Activated naive CD4-positive, alpha-beta T cell treated with anti-CD3 and anti-CD28 coated beads for 36 hours (primary cell): Measurements from ENCODE around the gene RABGAP1L. TPM values are rescaled to one million over a fixed set of nuclear protein-coding genes. Genes with fewer than 3 reads are reported as not detected.
"Not testable (repeated sequence)": the region's sequence is repeated elsewhere in the genome, so short reads cannot be mapped to it uniquely, and the experiment has no call there.

ENCODE experiments used
- CTCF ChIA-PET: fragments of 350-600 bp; sonication (Branson Sonifier 250); formaldehyde crosslinking; loops from one replicate; lab custom pipeline; 2021; ENCODE audit warnings: antibody characterized with exemption; lab: Charles Lee
- DNase-seq: peaks from one replicate; pipeline ENCODE4 v3.0.0-alpha.2; 2020
- H3K27ac Mint-ChIP-seq: one replicate; pipeline ENCODE4 v1.8.0; 2021; ENCODE audit warnings: mild to moderate bottlenecking, mixed read lengths
- H3K27me3 Mint-ChIP-seq: one replicate; pipeline ENCODE4 v1.8.0; 2021; ENCODE audit warnings: low read depth, mixed read lengths
- H3K36me3 Mint-ChIP-seq: one replicate; pipeline ENCODE4 v1.8.0; 2021; ENCODE audit warnings: low read depth, mixed read lengths
- H3K4me1 Mint-ChIP-seq: one replicate; pipeline ENCODE4 v1.8.0; 2021; ENCODE audit warnings: low read depth, mixed read lengths
- H3K4me3 Mint-ChIP-seq: one replicate; pipeline ENCODE4 v1.8.0; 2021; ENCODE audit warnings: mild to moderate bottlenecking, moderate library complexity, mixed read lengths
- H3K9me3 Mint-ChIP-seq: one replicate; pipeline ENCODE4 v1.8.0; 2021; ENCODE audit warnings: mixed read lengths
- intact Hi-C: fragments of 100-400 bp; cut with micrococcal nuclease; formaldehyde crosslinking; loops from one replicate; pipeline ENCODE4 v1.15.1; 2023
- total RNA-seq, 2 experiments: library from RNA; stranded (reverse); gene quantifications; one replicate each; pipeline ENCODE4 v1.2.3, GENCODE V29; 2021

The RABGAP1L gene
- total RNA-seq, 2 experiments from 2014 or later = 16.6 TPM

DNA sequence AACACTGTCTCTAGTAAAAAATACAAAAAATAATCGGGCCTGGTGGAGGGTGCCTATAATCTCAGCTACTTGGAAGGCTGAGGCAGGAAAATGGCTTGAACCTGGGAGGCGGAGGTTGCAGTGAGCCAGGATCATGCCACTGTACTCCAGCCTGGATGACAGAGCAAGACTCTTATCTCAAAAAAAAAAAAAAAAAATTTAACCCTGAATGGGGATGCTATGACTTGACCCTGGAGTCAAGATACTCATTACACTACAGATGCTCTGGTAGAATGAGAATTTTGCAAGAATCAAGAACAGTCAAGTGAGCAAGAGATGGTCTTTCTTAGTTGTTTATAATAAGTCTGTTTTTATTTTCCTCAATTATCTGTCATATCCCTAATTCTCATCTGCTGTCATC is 542.2 kb downstream of the RABGAP1L start:
- DNase-seq = no peak
- CTCF ChIA-PET = no interaction called here
- Mint-ChIP-seq H3K4me3 (no peak overlapping the region), H3K36me3 (peaks cover 10% of the 10 kb centered on the region), H3K27me3 (no peaks in the 10 kb centered on the region), H3K27ac (no peak overlapping the region), H3K9me3 (no peaks in the 10 kb centered on the region), H3K4me1 (no peaks in the 10 kb centered on the region)
- intact Hi-C loops = no loop called here

DNA sequence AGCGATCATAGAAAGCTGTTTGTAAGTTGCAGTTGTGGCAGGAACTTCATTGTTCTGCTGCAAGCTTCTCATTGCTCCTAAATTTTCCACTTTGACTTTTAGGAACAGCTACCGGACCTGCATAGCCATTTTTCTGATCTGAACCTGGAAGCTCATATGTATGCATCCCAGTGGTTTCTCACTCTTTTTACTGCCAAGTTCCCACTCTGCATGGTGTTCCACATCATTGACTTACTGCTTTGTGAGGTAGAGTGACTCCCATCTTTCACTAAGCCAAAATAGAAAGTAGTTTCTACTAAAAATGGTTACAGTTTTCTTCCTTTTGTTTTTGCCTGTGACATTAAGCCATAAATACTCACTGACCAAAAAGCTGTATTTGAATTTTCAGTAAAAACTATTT is 542.7 kb downstream of the RABGAP1L start:
- Mint-ChIP-seq H3K27me3 (no peaks in the 10 kb centered on the region), H3K4me1 (no peaks in the 10 kb centered on the region), H3K4me3 (no peak overlapping the region), H3K9me3 (no peaks in the 10 kb centered on the region), H3K27ac (no peak overlapping the region), H3K36me3 (peaks cover 14% of the 10 kb centered on the region)
- CTCF ChIA-PET = no interaction called here
- intact Hi-C loops = no loop called here
- DNase-seq = no peak

DNA sequence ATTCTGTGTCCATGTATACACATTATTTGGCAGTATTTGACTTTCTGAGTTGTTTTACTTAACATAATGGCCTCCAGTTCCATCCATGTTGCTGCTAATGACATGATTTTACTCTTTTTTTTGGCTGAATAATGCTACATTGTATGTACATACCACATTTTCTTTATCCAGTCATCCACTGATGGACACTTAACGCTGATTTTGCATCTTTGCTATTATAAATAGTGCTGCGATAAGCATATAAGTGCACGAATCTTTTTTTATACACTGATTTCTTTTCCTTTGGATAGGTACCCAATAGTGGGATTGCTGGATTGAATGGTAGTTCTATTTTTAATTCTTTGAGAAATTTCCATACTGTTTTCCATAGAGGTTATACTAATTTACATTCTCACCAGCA is 544.0 kb downstream of the RABGAP1L start:
- Mint-ChIP-seq H3K9me3 (peaks cover 2% of the 10 kb centered on the region), H3K4me1 (no peaks in the 10 kb centered on the region), H3K27ac (no peak overlapping the region), H3K36me3 (peaks cover 24% of the 10 kb centered on the region), H3K4me3 (no peak overlapping the region), H3K27me3 (no peaks in the 10 kb centered on the region)
- CTCF ChIA-PET = no interaction called here
- intact Hi-C loops = no loop called here
- DNase-seq = no peak

DNA sequence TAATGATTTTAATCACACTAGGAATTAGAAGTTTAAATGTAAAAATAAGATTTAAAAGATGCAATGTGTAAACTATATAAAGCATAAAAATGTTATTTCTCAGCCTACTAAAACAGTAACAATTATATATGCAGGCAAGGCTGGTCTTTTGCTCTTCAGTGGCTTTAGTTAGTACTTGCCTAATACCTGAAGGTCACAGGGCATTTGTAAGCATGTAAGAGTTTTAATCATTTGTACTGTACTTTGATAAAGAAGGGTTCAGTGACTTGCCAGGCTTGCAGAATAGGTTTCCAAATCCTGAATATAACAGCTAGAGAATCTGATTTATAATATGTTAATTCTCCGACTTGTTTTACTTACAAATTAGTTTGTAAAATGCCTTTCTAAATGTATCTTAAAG is 545.0 kb downstream of the RABGAP1L start:
- CTCF ChIA-PET = no interaction called here
- no peaks in the 10 kb centered on the region for H3K27me3 Mint-ChIP-seq
- H3K9me3 Mint-ChIP-seq = peaks cover 6% of the 10 kb centered on the region
- H3K36me3 Mint-ChIP-seq = peaks cover 27% of the 10 kb centered on the region
- no peak overlapping the region for H3K4me3 Mint-ChIP-seq
- intact Hi-C loops = no loop called here
- no peak for DNase-seq
- H3K27ac Mint-ChIP-seq = no peak overlapping the region
- no peaks in the 10 kb centered on the region for H3K4me1 Mint-ChIP-seq

DNA sequence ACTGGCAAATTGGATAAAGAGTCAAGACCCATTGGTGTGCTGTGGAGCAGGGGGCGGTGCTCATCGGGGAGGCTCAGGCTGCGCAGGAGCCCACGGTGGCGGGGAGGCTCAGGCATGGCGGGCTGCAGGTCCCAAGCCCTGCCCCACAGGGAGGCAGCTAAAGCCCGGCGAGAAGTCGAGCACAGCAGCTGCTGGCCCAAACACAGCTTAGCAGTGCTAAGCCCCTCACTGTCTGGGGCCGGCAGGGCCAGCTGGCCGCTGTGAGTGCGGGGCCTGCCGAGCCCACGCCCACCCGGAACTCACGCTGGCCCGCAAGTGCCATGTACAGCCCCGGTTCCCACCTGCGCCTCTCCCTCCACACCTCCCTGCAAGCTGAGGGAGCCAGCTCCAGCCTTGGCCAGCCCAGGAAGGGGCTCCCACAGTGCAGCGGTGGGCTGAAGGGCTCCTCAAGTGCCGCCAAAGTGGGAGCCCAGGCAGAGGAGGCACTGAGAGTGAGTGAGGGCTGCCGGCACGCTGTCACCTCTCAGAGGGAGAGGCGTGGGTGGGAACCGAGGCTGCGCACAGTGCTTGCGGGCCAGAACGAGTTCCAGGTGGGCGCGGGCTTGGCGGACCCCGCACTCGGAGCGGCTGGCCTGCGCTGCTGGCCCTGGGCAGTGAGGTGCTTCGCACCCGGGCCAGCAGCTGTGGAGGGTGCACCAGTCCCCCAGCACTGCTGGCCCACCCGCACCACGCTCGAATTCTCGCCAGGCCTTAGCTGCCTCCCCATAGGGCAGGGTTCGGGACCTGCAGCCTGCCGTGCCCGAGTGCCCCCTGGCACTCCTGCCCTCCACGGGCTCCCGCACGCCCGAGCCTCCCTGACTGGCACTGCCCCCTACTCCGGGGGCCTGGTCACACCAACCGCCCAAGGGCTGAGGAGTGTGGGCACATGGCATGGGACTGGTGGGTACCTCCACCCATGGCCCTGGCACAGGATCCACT is 551.8 kb downstream of the RABGAP1L start:
- Mint-ChIP-seq H3K4me1 (no peaks in the 10 kb centered on the region), H3K27me3 (no peaks in the 10 kb centered on the region), H3K36me3 (peaks cover 23% of the 10 kb centered on the region), H3K27ac (no peak overlapping the region), H3K9me3 (peaks cover 8% of the 10 kb centered on the region), H3K4me3 (no peak overlapping the region)
- CTCF ChIA-PET = interaction anchor here (0.6 kb wide), 1 partner anchor 68 kb away, joined by 3 read pairs; no protein-coding TSS in a partner anchor
- intact Hi-C loops = no loop called here
- no peak for DNase-seq

DNA sequence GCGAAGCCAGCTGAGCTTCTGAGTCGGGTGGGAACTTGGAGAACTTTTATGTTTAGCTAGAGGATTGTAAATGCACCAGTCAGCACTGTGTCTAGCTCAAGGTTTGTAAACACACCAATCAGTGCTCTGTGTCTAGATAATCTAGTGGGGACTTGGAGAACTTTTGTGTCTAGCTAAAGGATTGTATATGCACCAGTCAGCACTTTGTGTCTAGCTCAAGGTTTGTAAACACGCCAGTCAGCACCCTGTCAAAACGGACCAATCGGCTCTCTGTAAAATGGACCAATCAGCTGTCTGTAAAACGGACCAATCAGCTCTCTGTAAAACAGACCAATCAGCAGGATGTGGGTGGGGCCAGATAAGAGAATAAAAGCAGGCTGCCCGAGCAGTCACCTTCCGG is 552.5 kb downstream of the RABGAP1L start:
- H3K27ac Mint-ChIP-seq, H3K4me3 Mint-ChIP-seq, H3K9me3 Mint-ChIP-seq, intact Hi-C loops, H3K4me1 Mint-ChIP-seq, H3K27me3 Mint-ChIP-seq, DNase-seq: not testable (repeated sequence)
- CTCF ChIA-PET = interaction anchor here (0.6 kb wide), 1 partner anchor 69 kb away, joined by 3 read pairs; no protein-coding TSS in a partner anchor
- peaks cover 19% of the 10 kb centered on the region for H3K36me3 Mint-ChIP-seq

DNA sequence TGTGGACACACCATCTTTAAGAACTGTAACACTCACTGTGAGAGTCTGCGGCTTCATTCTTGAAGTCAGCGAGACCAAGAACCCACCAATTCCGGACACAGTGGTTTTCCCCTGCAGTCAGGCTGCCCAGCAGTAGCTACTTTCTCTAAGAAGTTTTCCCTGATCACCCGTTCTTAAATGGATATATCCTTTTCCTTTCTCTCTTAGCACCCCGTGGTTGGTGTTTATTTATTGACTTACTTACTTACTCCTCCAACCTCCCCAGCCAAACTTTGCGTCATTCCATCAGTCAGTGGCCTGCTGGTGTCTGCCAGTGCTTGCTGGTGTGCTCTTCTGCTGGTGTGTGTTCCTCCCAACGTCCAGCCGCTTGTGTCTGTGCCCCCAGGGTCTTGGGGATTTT is 553.2 kb downstream of the RABGAP1L start:
- Mint-ChIP-seq H3K4me1 (no peaks in the 10 kb centered on the region), H3K36me3 (peaks cover 15% of the 10 kb centered on the region), H3K4me3 (no peak overlapping the region), H3K27me3 (no peaks in the 10 kb centered on the region), H3K27ac (no peak overlapping the region), H3K9me3 (peaks cover 8% of the 10 kb centered on the region)
- CTCF ChIA-PET = no interaction called here
- DNase-seq = no peak
- intact Hi-C loops = no loop called here

DNA sequence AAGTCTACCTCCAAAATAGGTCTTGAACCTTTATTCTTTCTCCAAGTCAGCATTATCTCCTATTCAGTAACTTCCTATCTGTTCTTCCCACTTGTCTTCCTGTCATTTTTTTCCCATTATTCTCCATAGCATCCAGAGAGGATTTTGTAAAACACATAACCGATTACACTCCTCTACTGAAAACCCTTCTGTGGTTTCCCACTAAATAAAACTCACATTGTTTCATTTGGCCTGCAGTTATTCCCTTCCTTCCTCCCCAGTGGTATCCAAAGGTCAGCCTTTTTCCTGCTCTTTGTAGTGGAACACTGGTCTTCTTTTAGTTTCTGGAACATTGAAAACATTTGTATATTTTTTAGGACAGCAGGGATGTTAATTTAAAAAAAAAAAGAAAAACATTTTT is 554.5 kb downstream of the RABGAP1L start:
- CTCF ChIA-PET = interaction anchor here (0.7 kb wide), 1 partner anchor 37 kb away, joined by 3 read pairs; no protein-coding TSS in a partner anchor
- no peak for DNase-seq
- no peak overlapping the region for H3K27ac Mint-ChIP-seq
- H3K27me3 Mint-ChIP-seq = no peaks in the 10 kb centered on the region
- no peaks in the 10 kb centered on the region for H3K4me1 Mint-ChIP-seq
- H3K4me3 Mint-ChIP-seq = no peak overlapping the region
- intact Hi-C loops = no loop called here
- H3K36me3 Mint-ChIP-seq = peaks cover 7% of the 10 kb centered on the region
- peaks cover 2% of the 10 kb centered on the region for H3K9me3 Mint-ChIP-seq

DNA sequence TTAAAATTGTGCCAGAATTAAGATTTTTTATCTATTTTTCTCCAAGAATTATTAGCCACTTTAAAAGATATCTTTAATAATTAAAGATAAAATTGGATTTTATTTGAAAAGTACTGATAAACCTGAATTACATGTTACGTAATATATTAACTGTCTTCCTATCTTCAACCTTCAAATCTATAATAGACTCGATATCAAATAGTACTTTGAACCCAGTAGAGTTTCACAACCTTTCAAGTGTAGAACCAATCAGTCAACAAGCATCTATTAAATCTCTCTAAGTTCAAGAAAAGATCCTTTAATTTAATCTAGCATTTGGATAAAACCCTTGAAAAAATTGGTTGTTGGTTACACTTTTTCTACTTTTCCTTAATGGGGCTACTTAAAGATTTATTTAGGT is 559.9 kb downstream of the RABGAP1L start:
- Mint-ChIP-seq H3K9me3 (no peaks in the 10 kb centered on the region), H3K36me3 (no peaks in the 10 kb centered on the region), H3K27me3 (no peaks in the 10 kb centered on the region), H3K4me1 (no peaks in the 10 kb centered on the region), H3K27ac (no peak overlapping the region), H3K4me3 (no peak overlapping the region)
- intact Hi-C loops = no loop called here
- CTCF ChIA-PET = no interaction called here
- no peak for DNase-seq

DNA sequence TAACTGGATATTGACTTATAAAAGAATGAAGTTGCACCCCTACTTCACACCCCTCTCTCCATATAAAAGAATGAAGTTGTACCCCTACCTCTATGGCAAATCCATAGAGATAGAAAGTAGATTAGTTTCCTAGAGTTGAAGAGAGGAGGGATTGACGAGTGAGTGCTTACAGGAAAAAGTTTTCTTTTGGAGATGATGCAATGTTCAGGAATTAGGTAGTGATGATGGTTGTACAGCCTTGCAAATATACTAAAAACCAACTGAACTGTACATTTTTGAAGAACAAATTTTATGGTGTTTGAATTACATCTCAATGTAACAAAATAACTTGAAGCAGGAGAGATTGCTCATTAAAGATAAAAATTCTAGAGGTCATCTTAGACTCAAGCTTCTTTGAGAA is 561.3 kb downstream of the RABGAP1L start:
- Mint-ChIP-seq H3K36me3 (no peaks in the 10 kb centered on the region), H3K27ac (no peak overlapping the region), H3K4me3 (no peak overlapping the region), H3K9me3 (no peaks in the 10 kb centered on the region), H3K27me3 (no peaks in the 10 kb centered on the region), H3K4me1 (no peaks in the 10 kb centered on the region)
- CTCF ChIA-PET = no interaction called here
- no peak for DNase-seq
- intact Hi-C loops = no loop called here

DNA sequence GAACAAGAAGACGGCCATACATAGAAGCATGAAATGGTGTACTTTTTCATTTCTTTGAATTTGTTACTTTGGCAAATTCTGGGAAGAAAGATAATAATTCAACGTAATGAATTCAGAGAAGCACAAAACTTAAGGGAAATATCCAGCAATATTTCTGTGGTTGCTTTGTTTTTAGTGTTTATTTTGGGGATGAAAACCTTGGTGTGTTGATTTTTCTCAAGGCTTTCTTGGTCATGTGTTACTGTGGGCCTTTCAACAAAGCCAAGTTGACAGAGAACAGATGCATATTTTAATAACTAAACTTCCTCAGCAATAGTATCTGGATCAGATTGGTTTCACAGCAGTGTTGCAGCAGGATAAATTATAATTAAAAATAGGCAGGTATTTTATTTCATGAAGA is 561.9 kb downstream of the RABGAP1L start:
- Mint-ChIP-seq H3K27ac (no peak overlapping the region), H3K27me3 (no peaks in the 10 kb centered on the region), H3K4me3 (no peak overlapping the region), H3K9me3 (no peaks in the 10 kb centered on the region), H3K4me1 (no peaks in the 10 kb centered on the region), H3K36me3 (no peaks in the 10 kb centered on the region)
- no peak for DNase-seq
- intact Hi-C loops = no loop called here
- CTCF ChIA-PET = no interaction called here

DNA sequence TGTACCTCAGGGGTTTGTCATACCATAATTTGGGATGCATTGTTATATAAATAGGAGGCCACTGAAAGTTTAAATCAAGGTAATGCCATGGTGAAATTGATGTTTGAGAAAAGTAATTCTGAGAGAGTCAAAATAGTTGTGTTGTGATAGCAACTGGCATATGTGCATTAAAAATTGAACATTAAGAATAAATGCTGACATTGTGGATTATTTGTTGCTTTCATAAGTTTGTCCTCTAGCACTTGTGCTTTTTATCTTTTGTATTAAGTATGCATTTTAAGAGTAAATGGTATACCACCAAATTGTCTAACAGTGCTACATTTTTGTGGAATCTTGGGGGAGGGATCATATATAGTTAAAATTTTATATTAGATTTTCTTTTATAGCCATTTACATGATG is 564.5 kb downstream of the RABGAP1L start:
- DNase-seq = no peak
- H3K27ac Mint-ChIP-seq = no peak overlapping the region
- H3K4me1 Mint-ChIP-seq = no peaks in the 10 kb centered on the region
- no peaks in the 10 kb centered on the region for H3K27me3 Mint-ChIP-seq
- no peak overlapping the region for H3K4me3 Mint-ChIP-seq
- H3K9me3 Mint-ChIP-seq = no peaks in the 10 kb centered on the region
- H3K36me3 Mint-ChIP-seq = no peaks in the 10 kb centered on the region
- intact Hi-C loops = no loop called here
- CTCF ChIA-PET = no interaction called here

DNA sequence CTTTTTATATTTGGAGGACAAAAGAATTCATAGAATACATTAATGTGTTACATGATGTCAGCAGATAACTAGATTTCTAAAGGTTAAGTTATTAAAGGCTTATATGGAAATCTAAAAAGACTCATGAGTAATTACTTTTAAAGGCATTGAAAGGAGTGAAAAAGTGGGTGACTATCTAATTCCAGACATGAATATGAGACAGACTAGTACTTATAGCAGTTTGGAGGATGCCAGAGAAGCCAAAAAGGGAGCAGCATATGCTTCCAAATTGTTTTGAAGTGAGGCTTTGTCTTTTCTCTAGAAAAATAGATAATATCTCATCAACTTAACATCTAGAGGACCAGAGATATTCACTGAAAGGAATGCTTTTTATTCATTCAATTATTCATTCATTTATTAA is 564.9 kb downstream of the RABGAP1L start:
- no peaks in the 10 kb centered on the region for H3K4me1 Mint-ChIP-seq
- H3K27me3 Mint-ChIP-seq = no peaks in the 10 kb centered on the region
- CTCF ChIA-PET = interaction anchor here (0.6 kb wide), 1 partner anchor 864 kb away, joined by 6 read pairs; no protein-coding TSS in a partner anchor
- no peak overlapping the region for H3K4me3 Mint-ChIP-seq
- no peak for DNase-seq
- intact Hi-C loops = no loop called here
- H3K9me3 Mint-ChIP-seq = no peaks in the 10 kb centered on the region
- no peaks in the 10 kb centered on the region for H3K36me3 Mint-ChIP-seq
- H3K27ac Mint-ChIP-seq = no peak overlapping the region
